Measurements from ENCODE around the gene TRMT1L. TPM values are rescaled to one million over a fixed set of nuclear protein-coding genes. Genes with fewer than 3 reads are reported as not detected.

The TRMT1L gene
- total RNA-seq, 4 donors from 2014 or later, result 7.9 to 29.9 (median 15.3) TPM

- intact Hi-C loops (cut with DNase I), result no loop called here
- Histone ChIP-seq H3K9me3 (no peaks in the 10 kb centered on the region), H3K4me1 (no peaks in the 10 kb centered on the region), H3K27me3 (no peaks in the 10 kb centered on the region), H3K36me3 (no peaks in the 10 kb centered on the region), H3K4me3 (no peak overlapping the region), H3K27ac (no peak overlapping the region)
- no peak for DNase-seq
- TF ChIP-seq CTCF (IDR thresholded peaks at IDR 0.05) (no peak), POLR2A (IDR thresholded peaks at IDR 0.05) (no peak)
- WGBS, 2 donors, result 74 to 77% methylated on average over 2 to 3 of the region's 3 CpGs
Observed at GRCh38 chr1:185075476-185075875, 81.3 kb downstream of the TRMT1L start.

- intact Hi-C loops (cut with DNase I), result no loop called here
- DNase-seq, result no peak
- Histone ChIP-seq H3K4me3 (no peak overlapping the region), H3K4me1 (peaks cover 0 to 11% (median 0%) of the 10 kb centered on the region in 3 donors), H3K36me3 (no peaks in the 10 kb centered on the region), H3K27me3 (no peaks in the 10 kb centered on the region), H3K27ac (no peak overlapping the region), H3K9me3 (no peaks in the 10 kb centered on the region)
- no peak for TF ChIP-seq POLR2A (IDR thresholded peaks at IDR 0.05)
- no peak for TF ChIP-seq CTCF (IDR thresholded peaks at IDR 0.05)
Observed at GRCh38 chr1:185074307-185074706, 82.4 kb downstream of the TRMT1L start.

GRCh38 chr1:185073725-185074124 is 83.0 kb downstream of the TRMT1L start:
- H3K9me3 ChIP-seq, result no peaks in the 10 kb centered on the region
- intact Hi-C loops (cut with DNase I), result no loop called here
- H3K4me3 ChIP-seq, result no peak overlapping the region
- no peak for TF ChIP-seq POLR2A (IDR thresholded peaks at IDR 0.05)
- no peak for TF ChIP-seq CTCF (IDR thresholded peaks at IDR 0.05)
- H3K27ac ChIP-seq, result no peak overlapping the region
- 96 to 100% methylated on average over 2 of the region's 2 CpGs for WGBS, 2 donors
- H3K36me3 ChIP-seq, result no peaks in the 10 kb centered on the region
- H3K27me3 ChIP-seq, result no peaks in the 10 kb centered on the region
- DNase-seq, result no peak
- peaks cover 0 to 17% (median 0%) of the 10 kb centered on the region in 3 donors for H3K4me1 ChIP-seq

GRCh38 chr1:185070051-185070450 is 86.7 kb downstream of the TRMT1L start:
- peaks cover 0 to 26% (median 5%) of the 10 kb centered on the region in 3 donors for H3K4me1 ChIP-seq
- no peaks in the 10 kb centered on the region for H3K9me3 ChIP-seq
- H3K27ac ChIP-seq, result no peak overlapping the region
- H3K4me3 ChIP-seq, result no peak overlapping the region
- no peak for TF ChIP-seq POLR2A (IDR thresholded peaks at IDR 0.05)
- no peak for TF ChIP-seq CTCF (IDR thresholded peaks at IDR 0.05)
- peaks cover 0 to 8% (median 0%) of the 10 kb centered on the region in 3 donors for H3K36me3 ChIP-seq
- intact Hi-C loops (cut with DNase I), result no loop called here
- no peaks in the 10 kb centered on the region for H3K27me3 ChIP-seq
- DNase-seq, result no peak

GRCh38 chr1:185069202-185069772 is 87.5 kb downstream of the TRMT1L start:
- peaks cover 0 to 8% (median 0%) of the 10 kb centered on the region in 3 donors for H3K36me3 ChIP-seq
- TF ChIP-seq POLR2A (IDR thresholded peaks at IDR 0.05), result no peak
- no peak for TF ChIP-seq CTCF (IDR thresholded peaks at IDR 0.05)
- H3K4me3 ChIP-seq, result no peak overlapping the region
- WGBS, 2 donors, result 78 to 90% methylated on average over 4 of the region's 4 CpGs
- no peaks in the 10 kb centered on the region for H3K27me3 ChIP-seq
- intact Hi-C loops (cut with DNase I), result no loop called here
- no peak overlapping the region for H3K27ac ChIP-seq
- no peaks in the 10 kb centered on the region for H3K9me3 ChIP-seq
- no peak for DNase-seq
- H3K4me1 ChIP-seq, result peaks cover 0 to 26% (median 5%) of the 10 kb centered on the region in 3 donors
